Transverse colon (tissue), 4 donors: ENCODE measurements around the gene FGGY.

Experiments used
- EP300 ChIP-seq: sonication (generic); formaldehyde crosslinking; IDR thresholded peaks from one replicate; pipeline ENCODE4 v1.6.1; 2017; ENCODE audit warnings: antibody characterized with exemption, low read depth
- POLR2A ChIP-seq: fragments of 450-650 bp; IDR thresholded peaks from one replicate; pipeline ENCODE4 v1.6.1; 2016; ENCODE audit warnings: antibody characterized with exemption, mild to moderate bottlenecking, moderate library complexity
- POLR2AphosphoS5 ChIP-seq, 3 donors: sonication (generic); formaldehyde crosslinking; IDR thresholded peaks; one replicate each; pipeline ENCODE4 v1.6.1; 2016; ENCODE audit warnings: antibody characterized with exemption in 3 of 3
- TF ChIP-seq, protein P1 (sequence below), 5 experiments: fragments of 200-600 bp in 3 of 5; fragments of 450-650 bp in 2 of 5; sonication (generic) in 3 of 5; IDR thresholded peaks; 1 replicate in 2 of 5; 2 replicates in 3 of 5; pipeline ENCODE4 v1.5.1; 2016 to 2017; ENCODE audit warnings: antibody characterized with exemption in 5 of 5, inconsistent platforms in 3 of 5, mild to moderate bottlenecking in 2 of 5, moderate library complexity in 1 of 5

DNA sequence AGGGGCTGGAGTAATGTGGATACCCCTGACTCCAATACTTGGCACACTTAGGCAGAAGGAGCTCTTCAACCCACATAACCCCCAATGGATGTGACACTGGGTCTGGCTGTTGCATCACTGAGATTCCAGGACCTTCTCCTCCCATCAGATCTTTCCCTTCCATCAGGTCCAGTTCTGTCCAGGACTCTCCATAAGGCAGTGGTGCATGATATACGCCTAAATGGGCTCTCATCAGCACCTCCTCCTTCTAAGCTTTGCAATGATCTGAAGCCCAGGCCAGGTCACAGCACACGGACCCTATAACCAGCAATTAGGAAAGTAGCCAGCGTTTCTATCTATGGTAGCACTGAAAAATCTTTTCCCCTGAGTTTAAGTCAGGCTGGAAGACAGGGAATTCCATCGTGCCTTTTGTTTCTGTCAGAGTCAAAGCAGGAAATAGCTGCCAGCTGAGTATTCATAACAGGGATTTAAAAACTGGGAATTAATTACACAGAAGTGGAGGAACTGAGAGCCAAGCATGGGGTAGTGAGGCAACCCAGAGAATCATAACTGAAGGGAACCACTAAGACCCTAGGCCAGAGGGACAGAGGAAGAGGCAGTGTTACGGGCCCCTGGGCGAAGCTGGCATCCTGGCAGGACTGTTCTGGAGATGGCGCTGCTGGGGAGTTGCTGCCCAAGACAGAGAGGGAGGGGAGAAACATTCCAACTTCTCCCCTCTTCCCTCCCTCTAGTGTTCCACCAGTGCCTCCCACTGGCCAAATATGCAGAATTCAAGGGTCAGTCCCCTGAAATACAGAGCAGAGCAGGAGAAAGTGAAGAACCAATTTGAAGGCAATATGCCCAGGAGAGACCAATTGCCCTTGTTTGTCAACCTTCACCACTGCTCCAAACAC is 480.3 kb downstream of the FGGY start:
- TF ChIP-seq, protein P1, sequence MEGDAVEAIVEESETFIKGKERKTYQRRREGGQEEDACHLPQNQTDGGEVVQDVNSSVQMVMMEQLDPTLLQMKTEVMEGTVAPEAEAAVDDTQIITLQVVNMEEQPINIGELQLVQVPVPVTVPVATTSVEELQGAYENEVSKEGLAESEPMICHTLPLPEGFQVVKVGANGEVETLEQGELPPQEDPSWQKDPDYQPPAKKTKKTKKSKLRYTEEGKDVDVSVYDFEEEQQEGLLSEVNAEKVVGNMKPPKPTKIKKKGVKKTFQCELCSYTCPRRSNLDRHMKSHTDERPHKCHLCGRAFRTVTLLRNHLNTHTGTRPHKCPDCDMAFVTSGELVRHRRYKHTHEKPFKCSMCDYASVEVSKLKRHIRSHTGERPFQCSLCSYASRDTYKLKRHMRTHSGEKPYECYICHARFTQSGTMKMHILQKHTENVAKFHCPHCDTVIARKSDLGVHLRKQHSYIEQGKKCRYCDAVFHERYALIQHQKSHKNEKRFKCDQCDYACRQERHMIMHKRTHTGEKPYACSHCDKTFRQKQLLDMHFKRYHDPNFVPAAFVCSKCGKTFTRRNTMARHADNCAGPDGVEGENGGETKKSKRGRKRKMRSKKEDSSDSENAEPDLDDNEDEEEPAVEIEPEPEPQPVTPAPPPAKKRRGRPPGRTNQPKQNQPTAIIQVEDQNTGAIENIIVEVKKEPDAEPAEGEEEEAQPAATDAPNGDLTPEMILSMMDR (IDR thresholded peaks at IDR 0.05) = no peak
- TF ChIP-seq POLR2A = no peak
- TF ChIP-seq EP300 = no peak
- no peak for TF ChIP-seq POLR2AphosphoS5 (IDR thresholded peaks at IDR 0.05)
